COLO668 (cell line): Measurements from ENCODE around the gene SIX2.
A peak's percentile ranks its signal among the peaks of the same experiment; 100 is the strongest.

Source experiments
- DNase-seq: peaks from one replicate; lab custom pipeline; 2025; ENCODE audit not compliant: unreplicated experiment; lab: John Stamatoyannopoulos, UW

Gene SIX2

DNA sequence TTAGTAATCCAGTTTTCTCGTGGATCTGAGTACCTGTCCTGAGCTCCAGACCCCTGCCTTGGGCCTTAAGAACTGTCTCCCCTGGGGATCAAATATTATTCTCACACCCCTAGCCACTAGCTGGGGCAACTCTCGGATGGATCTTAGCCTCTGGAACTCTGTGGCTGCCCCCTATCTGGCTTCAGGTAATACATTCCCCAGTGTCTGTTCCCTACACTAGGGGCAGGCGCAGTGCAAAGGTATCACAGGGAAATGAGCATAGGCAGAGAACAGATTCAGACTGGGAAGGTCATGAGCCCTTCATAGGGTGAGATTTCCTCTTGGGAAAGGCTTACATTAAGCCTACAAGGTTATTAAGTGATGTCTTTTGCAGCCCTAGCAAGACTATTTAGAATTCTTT, 11.2 kb upstream of the SIX2 start:
- DNase-seq, result no peak

DNA sequence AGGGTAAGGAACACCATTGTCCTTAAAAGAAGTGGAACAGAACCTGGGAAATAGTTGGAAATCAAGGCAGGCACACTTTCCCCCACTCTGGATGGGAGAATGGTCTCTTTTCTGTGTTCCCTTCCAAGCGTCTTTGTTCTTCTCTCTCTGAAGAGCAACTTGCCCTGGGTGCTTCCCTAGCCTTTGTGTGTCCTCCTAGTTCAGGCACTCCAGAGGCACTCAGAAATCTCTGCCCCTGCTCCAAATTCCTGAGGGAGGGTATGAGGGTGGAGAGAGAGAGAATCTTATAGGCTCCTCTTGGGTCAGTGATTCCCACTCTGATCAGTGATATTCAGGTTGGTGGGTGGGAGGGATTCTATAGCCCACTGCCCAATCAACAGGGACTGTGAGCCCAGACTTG, 8.8 kb upstream of the SIX2 start:
- DNase-seq, result no peak

DNA sequence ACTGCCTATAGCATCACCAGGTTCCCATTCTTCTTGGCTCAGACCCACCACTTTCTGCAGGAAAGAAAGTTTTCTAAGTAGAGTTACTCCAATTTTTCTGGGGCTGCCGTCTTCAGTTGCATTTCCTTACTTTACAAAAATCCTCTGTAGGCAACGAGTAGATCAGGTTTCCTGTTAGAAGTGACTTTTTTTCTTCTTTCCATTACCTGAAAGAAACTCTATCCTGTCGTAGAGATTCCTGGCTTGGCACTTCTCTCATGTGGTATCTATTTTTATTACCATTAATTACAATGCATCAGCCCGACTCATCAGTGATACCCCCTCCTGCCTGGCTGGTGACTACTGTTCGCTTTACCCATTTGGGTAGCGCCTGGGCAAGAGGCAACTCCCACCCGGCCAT, 5.6 kb upstream of the SIX2 start:
- no peak for DNase-seq

DNA sequence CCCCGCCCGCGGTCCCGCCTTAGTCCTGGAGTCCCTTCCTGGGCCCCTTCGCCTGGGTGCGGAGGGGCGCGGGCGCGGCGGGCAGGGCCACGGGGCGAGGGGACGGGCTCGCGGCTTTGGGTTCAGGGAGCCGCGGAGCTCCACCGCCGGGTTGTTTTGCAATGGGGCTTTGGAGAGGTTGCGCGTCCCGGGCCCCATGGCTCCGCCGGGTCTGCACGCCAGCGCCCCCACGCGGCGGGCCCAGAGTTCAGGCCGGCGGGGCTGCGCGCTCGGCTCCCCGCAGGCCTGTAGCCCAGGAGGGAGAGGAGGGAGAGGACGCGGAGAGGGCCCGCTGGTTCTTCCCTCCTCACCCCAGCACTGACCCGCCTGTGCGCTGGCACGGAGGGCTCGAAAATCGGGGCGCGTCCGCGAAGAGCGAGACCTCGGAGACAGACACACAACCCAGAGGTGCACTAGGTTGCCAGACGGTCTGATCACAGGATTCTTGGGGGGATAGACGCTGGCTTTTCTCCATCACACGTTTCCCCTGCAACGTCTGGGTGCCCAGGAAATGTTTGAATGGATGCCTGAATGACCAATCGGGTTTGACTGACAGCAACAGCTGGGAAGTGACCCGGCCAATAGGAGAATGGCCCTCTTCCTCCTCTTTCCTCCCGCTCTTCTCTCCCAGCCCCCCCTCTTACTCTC, 4.9 kb upstream of the SIX2 start:
- peak; percentile 66 for DNase-seq

DNA sequence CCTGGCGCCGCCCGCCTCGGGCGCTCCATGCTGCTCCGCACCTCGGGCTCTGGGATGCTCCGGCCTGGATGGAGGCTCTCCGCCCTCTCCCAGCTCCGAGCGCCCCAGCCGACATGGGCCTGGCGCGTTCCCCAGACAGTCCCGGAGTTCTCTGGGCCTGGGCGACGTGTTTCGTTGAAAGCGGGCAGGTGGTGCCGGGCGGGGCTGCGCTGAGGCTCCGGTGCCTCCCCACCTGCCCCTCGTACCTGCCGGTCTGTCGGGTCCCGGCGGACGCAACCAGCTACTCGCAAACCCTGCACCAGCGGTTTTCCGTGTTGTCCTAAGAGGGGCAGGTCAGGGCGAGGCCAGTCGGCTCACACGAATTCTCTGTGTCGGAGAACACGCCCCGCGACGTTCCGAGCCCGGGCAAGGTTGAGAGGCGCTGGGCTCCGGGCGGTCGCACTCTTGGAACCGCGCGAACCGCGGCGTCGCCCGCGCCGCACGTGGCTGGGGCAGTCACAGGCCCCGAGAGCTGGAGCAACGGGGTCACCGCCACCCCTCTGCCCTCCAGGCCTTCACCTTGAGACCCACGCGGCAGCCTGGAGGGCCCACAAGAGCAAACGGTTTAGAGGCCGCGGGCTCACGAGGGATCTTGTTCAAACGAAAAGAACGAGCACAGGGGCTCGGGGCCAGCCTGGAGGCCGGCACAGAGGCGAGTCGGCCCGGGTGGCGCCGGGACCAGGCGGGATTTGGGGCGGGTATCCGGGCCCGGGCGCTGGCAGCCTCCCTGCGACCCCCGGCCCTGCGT, 4.2 kb upstream of the SIX2 start:
- DNase-seq, result peak; percentile 52

DNA sequence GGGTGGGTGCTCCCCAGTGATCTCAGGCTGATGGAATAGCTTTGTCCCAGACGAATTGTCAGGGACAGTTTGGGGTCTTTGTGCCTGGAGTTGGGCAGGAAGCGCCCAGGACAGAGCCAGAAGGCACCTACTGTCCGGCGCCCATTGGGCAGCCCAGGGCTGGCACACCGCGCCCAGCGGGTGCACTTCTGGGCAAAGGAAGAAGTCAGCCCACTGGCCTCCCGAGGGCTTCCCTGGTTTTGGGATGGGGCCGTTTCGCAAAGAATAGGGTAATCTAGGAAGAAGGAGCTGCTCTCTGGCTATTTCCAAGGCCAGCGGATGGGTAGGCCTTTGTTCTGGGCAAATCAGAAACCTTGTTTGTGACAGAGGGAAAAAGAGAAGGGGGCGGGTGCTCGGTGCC, 3.5 kb upstream of the SIX2 start:
- no peak for DNase-seq

DNA sequence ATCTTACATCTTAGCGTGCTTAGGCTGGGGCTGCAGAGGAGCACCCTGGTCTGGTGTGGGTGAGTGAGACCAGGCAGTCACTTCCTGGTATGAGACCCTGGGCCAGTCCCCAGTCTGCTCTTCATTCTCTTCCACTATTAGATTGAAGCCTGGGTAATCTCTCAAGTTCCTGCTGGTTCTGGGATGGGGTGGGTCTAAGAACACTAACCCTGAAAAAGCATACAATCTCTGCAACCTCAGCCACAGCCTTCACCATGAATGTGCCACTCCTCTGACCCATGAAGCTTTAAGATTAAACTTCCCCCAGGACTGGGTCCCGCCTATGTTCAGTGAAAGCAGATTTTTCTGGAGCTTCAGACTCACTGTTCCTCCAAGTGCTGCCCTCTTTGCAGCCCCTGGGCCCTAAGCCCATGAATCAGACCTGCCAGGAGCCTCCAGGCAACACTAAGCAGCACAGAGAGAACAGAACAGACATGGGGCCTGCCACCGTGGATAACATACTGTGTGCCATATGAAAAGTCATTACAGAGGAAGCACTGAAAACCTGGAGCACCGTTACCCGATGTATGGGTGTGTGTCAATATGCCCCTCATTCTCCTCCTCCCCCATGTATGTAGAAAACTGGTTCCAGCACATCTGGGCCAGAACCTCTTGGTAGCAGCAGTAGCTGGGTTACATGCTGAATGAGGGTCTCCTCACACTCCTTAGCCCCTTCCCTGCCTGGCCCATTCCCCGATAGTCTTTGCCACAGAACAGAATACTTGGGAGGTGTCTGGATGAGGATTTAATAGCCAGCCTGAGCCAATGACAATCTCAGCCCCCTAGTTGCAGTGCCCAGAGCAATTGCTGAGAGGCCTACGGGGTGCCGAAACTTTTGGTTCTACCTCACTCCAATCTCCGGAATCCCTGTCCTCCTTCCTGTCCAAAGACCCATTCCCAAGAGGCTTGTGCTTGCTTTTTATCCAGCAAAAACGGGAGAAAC, 2.7 kb upstream of the SIX2 start:
- no peak for DNase-seq

DNA sequence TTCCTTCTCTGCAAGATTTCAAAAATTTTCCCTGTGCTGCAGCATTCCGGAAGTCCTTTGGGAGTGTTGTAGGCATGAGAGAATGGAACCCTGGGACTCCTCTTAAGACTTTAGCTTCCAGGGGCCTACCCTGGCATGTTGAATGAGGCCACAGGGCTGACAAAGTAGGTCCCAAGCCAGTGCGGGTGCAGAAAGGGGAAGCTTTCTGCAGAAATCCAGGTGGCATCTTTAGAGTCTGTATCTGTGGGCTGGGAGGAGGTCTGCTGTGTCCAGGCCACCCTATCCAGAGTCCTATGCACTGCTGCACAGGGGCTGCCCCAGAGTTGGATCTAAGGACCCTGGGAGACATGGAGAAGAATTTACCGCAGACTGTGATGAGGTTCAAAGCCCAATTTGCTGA, 1.9 kb upstream of the SIX2 start:
- no peak for DNase-seq

DNA sequence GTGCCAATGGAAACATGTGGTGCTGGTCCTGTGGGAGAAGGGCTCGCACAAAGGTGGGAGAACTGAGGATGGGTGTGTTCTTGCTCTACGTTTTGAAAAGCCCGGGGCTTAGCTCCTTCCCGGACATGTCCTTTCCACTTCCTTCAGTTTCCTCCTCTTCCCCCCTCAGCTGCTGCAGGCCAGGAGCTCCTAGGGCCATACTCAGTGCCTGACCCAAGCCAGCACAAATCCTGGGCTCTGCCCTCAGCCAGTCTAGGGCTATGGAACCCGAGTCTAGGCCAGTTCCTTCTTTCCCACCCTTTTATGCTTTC, 1.4 kb upstream of the SIX2 start:
- DNase-seq, result no peak

DNA sequence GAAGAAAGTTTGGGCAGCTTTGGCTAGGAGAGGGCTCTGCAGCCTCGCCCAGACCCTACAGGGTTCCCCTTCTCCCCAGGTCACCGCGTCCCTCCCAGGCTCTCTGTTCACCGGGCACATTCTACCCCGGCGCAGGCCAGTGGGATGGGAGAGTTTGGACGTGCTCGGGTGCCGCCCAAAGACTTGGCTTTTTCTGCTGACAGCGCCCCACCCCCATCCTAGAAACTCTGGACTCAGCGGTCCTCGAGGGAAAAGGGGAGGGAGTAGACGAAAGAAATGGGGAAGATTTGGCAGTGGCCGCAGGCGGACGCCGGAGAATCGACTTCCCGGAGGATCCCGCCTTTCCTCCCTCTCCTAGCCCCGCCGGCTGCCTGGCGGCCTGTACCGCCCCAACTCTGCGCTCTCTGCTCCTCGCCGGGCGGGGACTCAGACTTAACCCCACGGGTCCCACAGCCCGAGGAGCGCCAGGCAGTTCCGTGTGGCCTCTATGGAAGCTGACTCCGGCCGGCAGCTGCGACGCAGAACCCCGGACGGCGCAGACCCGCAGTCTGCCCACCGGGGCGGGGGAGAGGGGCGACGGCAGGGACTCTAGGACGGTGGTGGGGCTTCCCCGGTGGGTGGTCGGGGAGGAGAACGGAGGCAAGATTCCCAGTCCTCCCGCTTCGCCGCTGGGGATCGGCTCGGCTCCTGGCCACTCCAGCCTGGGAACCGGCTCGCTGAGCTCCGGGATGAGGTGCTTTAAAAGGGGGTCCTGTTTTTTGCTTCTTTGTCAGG, 863 bp upstream of the SIX2 start:
- DNase-seq, result peak; percentile 48

DNA sequence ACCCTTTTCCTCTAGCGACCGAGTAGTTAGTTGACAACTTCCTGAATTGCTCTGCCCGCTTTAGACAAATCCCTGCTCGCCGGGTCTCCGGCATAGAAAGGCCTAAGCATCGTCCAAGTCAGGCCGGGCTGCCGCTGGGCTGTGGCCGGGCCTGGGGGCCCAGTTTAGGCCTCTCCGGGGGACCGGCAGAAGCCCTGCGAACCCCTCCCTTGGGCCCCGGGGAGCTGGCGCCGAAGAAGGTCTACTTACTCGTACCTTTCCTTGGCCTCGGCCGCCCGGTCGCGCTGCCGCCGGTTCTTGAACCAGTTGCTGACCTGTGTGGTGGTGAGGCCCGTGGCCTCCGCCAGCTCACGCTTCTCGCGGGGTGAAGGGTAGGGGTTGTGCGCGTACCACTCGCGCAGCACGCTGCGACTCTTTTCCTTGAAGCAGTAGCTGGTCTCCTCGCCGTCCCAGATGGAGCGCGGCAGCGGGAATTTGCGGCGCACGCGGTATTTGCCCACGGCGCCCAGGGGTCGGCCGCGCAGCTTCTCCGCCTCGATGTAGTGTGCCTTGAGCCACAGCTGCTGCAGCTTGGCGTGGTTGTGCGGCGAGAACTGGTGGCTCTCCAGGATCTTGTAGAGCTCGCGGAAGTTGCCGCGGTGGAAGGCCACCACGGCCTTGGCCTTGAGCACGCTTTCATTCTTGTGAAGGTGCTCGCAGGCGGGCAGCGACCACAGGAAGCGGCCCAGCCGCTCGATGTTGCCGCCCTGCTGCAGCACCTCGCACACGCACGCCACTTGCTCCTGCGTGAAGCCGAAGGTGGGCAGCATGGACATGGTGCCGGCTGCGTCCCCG, 739 bp downstream of the SIX2 start:
- peak; percentile 74 for DNase-seq

DNA sequence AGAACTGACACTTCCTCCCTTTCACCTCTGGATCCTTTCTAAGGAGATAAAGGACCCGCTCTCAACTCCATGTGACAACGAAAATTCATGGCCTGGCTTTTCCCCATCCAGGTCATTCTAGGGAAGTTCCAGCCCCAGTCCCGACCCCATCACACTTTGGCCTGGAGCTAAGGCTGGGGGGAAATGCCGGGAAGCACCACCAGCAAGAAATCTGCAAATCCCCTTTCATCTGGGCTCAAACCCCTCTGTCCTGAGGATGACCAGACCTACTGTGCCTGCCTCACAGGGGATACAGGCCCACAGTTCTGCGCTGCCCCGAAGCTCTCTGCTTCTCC, 1.3 kb downstream of the SIX2 start:
- DNase-seq, result no peak

DNA sequence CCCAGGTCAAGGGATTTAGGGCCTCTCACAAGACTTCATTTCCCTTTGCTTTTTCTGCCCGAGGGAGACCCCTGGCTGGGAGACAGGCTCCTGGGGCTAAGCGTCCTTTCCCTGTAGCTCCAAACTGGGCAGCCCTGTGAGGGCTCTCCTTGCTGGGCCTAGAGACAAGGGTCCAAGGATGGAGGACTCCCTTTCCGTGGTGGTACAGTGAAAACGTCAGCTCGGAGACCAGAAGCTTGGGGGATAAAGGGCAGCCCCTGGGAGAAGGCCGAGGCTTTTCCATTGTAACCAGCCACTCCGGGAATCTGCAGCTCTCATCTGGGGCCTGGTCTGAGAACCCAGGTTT, 2.3 kb downstream of the SIX2 start:
- DNase-seq, result no peak

DNA sequence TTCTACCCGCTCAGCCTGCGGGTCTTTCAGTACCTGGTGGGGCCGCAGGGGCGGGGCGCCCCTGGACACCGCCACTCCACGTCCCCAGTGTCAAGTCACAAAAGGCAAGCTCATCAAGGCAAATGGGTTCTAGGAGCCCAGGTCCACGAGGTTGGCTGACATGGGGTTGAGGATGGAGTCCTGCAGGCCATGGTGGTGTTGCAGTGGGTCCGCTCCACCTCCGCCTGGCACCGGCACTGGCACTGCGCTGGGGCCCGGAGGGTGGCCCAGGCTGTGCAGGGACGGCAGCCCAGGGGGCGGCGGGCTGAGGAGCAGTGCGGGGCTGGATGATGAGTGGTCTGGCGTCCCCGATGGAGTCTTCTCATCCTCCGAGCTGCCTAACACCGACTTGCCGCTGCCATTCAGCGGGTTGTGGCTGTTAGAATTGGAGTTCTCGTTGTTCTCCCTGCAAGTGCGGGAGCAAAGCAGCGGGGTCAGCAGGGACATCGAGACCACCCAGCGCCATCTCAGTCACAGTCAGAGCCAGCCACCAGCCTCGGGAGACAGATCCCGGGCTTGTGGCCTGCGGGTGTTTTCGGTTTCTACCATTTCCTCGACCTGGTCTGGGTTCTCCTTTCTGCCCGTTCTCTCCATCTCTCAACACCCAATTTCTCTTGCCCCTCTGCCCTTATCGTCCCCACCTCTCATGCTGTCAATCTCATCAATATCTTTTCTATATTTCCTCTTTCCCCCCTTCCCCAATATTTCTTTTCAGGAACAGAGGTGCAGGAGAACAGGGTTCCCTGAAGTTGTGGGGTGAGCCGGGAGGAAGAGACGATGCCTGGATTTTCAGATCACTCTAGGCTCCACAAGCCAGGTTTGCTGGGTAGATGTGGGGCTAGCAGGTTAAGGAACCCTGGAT, 3.0 kb downstream of the SIX2 start:
- no peak for DNase-seq

DNA sequence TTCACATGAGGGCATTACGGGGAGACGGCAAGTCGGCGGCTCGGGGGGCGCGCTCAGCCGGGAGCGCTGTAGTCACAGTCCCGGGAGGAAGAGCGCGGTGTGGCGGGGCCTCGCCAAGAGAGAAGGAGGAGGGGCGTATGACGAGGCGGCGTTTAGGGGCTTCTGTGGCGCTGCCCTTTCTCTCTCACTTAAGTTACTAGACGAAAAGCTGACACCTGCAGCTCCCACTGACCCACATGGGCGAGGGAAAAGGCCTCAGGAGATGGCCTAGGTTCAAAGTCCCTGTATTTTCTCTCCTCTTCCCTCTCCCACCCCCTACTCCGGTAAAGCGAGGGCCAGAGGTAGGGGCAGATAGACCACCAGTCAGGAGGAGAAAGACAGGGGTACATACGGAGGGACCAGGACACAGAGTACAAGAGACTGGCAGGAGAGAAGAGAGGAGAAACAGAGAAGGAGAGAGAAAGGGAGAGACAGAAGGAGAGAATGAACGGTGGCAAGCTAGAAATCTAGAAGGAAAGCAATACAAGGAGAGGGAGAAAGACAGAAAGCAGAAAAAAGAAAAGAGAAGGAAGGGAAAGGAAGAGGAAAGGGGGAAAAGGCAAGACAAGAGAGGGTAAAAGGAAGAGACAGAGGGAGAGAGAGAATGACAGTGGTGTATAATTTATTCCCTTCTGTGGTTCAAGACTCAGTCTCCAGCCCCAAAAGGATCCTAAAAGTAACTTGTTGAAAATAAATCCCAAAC, 3.8 kb downstream of the SIX2 start:
- no peak for DNase-seq

DNA sequence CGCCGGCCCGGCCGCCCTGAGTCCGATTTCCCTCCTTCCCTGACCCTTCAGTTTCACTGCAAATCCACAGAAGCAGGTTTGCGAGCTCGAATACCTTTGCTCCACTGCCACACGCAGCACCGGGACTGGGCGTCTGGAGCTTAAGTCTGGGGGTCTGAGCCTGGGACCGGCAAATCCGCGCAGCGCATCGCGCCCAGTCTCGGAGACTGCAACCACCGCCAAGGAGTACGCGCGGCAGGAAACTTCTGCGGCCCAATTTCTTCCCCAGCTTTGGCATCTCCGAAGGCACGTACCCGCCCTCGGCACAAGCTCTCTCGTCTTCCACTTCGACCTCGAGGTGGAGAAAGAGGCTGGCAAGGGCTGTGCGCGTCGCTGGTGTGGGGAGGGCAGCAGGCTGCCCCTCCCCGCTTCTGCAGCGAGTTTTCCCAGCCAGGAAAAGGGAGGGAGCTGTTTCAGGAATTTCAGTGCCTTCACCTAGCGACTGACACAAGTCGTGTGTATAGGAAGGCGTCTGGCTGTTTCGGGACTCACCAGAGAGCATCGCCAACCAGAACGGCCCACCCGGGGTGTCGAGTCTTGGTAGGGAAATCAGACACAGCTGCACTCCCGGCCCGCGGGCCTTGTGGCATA, 4.6 kb downstream of the SIX2 start:
- no peak for DNase-seq

DNA sequence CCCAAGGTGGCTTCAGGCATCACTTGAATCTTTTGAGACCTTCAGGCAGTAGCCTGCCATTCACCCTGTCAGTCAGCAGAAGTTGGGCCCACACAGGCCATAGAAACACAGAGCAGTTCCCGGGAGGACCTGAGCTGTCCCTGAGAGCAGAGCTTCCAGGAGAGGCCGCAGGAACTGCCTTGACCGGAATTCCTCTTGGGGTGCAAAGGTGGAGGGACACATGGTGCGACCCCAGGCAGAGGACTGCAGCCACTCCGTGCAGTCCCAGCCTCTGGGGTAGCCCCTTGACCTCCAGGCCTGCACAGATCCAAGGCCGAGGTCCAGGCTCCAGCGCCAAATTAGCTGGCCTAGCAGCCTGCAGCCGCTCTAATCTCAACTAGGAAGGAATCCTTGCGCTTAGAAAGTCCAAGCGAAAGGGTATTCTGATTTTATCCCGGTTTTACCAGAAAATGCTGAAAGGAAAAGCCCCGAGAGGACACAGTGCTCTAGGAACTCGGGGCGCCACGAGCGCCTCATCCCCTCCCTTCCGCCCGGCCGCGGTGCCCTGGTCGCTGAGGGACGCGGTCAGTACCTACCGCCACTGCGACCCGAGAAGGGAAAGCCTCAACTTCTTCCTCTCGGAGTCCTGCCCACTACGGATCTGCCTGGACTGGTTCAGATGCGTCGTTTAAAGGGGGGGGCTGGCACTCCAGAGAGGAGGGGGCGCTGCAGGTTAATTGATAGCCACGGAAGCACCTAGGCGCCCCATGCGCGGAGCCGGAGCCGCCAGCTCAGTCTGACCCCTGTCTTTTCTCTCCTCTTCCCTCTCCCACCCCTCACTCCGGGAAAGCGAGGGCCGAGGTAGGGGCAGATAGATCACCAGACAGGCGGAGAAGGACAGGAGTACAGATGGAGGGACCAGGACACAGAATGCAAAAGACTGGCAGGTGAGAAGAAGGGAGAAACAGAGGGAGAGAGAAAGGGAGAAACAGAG, 5.4 kb downstream of the SIX2 start:
- no peak for DNase-seq
